ENCODE measurements around the gene CDC26.

DNA sequence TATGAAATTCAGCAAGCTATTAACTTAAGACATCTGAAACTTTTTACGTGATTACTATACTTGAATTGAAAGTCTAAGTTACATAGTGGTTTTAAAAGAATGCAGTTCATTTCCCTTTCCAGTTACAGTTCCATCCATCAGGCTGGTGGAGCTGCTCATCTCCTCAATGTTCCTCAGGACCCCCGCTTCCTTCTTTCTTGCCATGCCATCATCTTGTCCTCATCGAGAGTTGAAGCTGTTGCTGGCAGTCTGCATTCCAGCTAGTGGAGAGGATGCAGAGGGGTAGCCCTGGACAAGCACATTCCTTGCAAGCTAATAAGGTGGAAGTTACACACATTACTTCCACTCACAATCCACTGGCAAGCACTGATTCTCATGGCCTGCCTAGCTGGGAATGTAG lies 36.6 kb upstream of the CDC26 start:
- TF ChIP-seq BACH1 (IDR thresholded peaks at IDR 0.05; ENCODE audit: borderline replicate concordance) (no peak), RAD21 (IDR thresholded peaks at IDR 0.05; ENCODE audit: insufficient read depth, low read depth, low read length) (no peak), STAT3 (IDR thresholded peaks at IDR 0.05; ENCODE audit: low read depth, low read length) (no peak), EZH2 (IDR thresholded peaks at IDR 0.05; ENCODE audit: borderline replicate concordance, control insufficient read depth, low read depth, low read length) (no peak), HDAC2 (IDR thresholded peaks at IDR 0.05) (no peak), SP1 (IDR thresholded peaks at IDR 0.05; ENCODE audit: low read depth, low read length) (no peak), SIN3A (IDR thresholded peaks at IDR 0.05; ENCODE audit: low read depth, low read length) (no peak), POLR2AphosphoS5 (IDR thresholded peaks at IDR 0.05; ENCODE audit: low read length) (no peak), CEBPB (IDR thresholded peaks at IDR 0.05; ENCODE audit: borderline replicate concordance in 1 of 2, low read depth in 2 of 2, low read length in 2 of 2) (no peak), PAX5 (IDR thresholded peaks at IDR 0.05; ENCODE audit: borderline replicate concordance, low read depth, low read length) (no peak)
- TF ChIP-seq, protein P1, sequence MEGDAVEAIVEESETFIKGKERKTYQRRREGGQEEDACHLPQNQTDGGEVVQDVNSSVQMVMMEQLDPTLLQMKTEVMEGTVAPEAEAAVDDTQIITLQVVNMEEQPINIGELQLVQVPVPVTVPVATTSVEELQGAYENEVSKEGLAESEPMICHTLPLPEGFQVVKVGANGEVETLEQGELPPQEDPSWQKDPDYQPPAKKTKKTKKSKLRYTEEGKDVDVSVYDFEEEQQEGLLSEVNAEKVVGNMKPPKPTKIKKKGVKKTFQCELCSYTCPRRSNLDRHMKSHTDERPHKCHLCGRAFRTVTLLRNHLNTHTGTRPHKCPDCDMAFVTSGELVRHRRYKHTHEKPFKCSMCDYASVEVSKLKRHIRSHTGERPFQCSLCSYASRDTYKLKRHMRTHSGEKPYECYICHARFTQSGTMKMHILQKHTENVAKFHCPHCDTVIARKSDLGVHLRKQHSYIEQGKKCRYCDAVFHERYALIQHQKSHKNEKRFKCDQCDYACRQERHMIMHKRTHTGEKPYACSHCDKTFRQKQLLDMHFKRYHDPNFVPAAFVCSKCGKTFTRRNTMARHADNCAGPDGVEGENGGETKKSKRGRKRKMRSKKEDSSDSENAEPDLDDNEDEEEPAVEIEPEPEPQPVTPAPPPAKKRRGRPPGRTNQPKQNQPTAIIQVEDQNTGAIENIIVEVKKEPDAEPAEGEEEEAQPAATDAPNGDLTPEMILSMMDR (IDR thresholded peaks at IDR 0.05 in 2 of 3, conservative IDR thresholded peaks at IDR 0.05 in 1 of 3; ENCODE audit: control insufficient read depth in 2 of 3, extremely low read depth in 1 of 3, insufficient read depth in 1 of 3, low read depth in 3 of 3, low read length in 3 of 3): no peak
- TF ChIP-seq, protein P2, sequence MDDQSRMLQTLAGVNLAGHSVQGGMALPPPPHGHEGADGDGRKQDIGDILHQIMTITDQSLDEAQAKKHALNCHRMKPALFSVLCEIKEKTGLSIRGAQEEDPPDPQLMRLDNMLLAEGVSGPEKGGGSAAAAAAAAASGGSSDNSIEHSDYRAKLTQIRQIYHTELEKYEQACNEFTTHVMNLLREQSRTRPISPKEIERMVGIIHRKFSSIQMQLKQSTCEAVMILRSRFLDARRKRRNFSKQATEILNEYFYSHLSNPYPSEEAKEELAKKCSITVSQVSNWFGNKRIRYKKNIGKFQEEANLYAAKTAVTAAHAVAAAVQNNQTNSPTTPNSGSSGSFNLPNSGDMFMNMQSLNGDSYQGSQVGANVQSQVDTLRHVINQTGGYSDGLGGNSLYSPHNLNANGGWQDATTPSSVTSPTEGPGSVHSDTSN (IDR thresholded peaks at IDR 0.05; ENCODE audit: insufficient replicate concordance, low read depth, low read length): no peak
- TF ChIP-seq, protein P3, sequence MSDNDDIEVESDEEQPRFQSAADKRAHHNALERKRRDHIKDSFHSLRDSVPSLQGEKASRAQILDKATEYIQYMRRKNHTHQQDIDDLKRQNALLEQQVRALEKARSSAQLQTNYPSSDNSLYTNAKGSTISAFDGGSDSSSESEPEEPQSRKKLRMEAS (IDR thresholded peaks at IDR 0.05; ENCODE audit: low read depth, low read length): no peak
- TF ChIP-seq, protein P4, sequence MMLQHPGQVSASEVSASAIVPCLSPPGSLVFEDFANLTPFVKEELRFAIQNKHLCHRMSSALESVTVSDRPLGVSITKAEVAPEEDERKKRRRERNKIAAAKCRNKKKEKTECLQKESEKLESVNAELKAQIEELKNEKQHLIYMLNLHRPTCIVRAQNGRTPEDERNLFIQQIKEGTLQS (IDR thresholded peaks at IDR 0.05; ENCODE audit: borderline replicate concordance, extremely low read depth, low read depth, low read length): no peak

Measured in GM12878 (cell line).